ENCODE data around the gene DEFB112. TPM values are rescaled to one million over a fixed set of nuclear protein-coding genes. Genes with fewer than 3 reads are reported as not detected.

The DEFB112 gene
- total RNA-seq, 4 donors from 2014 or later = not detected

DNA sequence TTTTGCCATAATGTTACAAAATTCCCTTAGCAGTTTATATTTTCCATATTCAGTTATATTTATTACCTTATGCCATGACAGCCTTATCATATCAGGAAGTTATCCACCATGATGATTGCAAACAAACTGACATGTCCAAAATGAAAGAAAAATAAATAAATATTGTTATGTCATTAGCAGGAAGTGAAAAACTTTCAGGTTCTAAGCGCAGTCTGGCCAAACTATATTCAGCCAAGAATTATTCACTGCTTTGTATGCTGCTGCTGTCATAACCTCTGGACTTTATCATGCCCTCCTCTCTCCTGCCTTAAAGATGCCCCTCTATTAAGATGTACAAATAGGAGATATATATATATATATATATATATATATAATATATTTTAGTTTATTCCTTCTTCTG is 27.7 kb upstream of the DEFB112 start:
- TF ChIP-seq, protein P1, sequence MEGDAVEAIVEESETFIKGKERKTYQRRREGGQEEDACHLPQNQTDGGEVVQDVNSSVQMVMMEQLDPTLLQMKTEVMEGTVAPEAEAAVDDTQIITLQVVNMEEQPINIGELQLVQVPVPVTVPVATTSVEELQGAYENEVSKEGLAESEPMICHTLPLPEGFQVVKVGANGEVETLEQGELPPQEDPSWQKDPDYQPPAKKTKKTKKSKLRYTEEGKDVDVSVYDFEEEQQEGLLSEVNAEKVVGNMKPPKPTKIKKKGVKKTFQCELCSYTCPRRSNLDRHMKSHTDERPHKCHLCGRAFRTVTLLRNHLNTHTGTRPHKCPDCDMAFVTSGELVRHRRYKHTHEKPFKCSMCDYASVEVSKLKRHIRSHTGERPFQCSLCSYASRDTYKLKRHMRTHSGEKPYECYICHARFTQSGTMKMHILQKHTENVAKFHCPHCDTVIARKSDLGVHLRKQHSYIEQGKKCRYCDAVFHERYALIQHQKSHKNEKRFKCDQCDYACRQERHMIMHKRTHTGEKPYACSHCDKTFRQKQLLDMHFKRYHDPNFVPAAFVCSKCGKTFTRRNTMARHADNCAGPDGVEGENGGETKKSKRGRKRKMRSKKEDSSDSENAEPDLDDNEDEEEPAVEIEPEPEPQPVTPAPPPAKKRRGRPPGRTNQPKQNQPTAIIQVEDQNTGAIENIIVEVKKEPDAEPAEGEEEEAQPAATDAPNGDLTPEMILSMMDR (IDR thresholded peaks at IDR 0.05 in 4 of 5, conservative IDR thresholded peaks at IDR 0.05 in 1 of 5) = no peak
- TF ChIP-seq POLR2A (IDR thresholded peaks at IDR 0.05) = no peak
- no peaks in the 10 kb centered on the region for H3K27me3 ChIP-seq
- ATAC-seq (no peak), DNase-seq (no peak)
- intact Hi-C loops (cut with DNase I; ENCODE audit: low total_unique reads) = no loop called here
- H3K36me3 ChIP-seq = no peaks in the 10 kb centered on the region
- H3K4me1 ChIP-seq = no peaks in the 10 kb centered on the region
- no peaks in the 10 kb centered on the region for H3K9me3 ChIP-seq
- H3K4me3 ChIP-seq = no peak overlapping the region
- no peak overlapping the region for H3K27ac ChIP-seq
- in situ Hi-C loops (cut with MboI; ENCODE audit: low sequenced_read_pairs in 4 of 4) = no loop called here

GRCh38 chr6:50076431-50076830 is 26.7 kb upstream of the DEFB112 start:
- in situ Hi-C loops (cut with MboI; ENCODE audit: low sequenced_read_pairs in 4 of 4) = no loop called here
- no peak for TF ChIP-seq POLR2A (IDR thresholded peaks at IDR 0.05)
- TF ChIP-seq, protein P1 (IDR thresholded peaks at IDR 0.05 in 4 of 5, conservative IDR thresholded peaks at IDR 0.05 in 1 of 5) = no peak
- Histone ChIP-seq H3K4me3 (no peak overlapping the region), H3K27ac (no peak overlapping the region), H3K9me3 (no peaks in the 10 kb centered on the region), H3K36me3 (no peaks in the 10 kb centered on the region), H3K4me1 (no peaks in the 10 kb centered on the region), H3K27me3 (no peaks in the 10 kb centered on the region)
- DNase-seq = no peak
- no peak for ATAC-seq
- intact Hi-C loops (cut with DNase I; ENCODE audit: low total_unique reads) = no loop called here

GRCh38 chr6:50071921-50072320 is 22.2 kb upstream of the DEFB112 start:
- no peak overlapping the region for H3K27ac ChIP-seq
- H3K4me3 ChIP-seq = no peak overlapping the region
- H3K36me3 ChIP-seq = no peaks in the 10 kb centered on the region
- in situ Hi-C loops (cut with MboI; ENCODE audit: low sequenced_read_pairs in 4 of 4) (no loop called here), intact Hi-C loops (cut with DNase I; ENCODE audit: low total_unique reads) (no loop called here)
- no peaks in the 10 kb centered on the region for H3K27me3 ChIP-seq
- ATAC-seq (no peak), DNase-seq (no peak)
- no peaks in the 10 kb centered on the region for H3K4me1 ChIP-seq
- TF ChIP-seq, protein P1 (IDR thresholded peaks at IDR 0.05 in 4 of 5, conservative IDR thresholded peaks at IDR 0.05 in 1 of 5) = no peak
- TF ChIP-seq POLR2A (IDR thresholded peaks at IDR 0.05) = no peak
- no peaks in the 10 kb centered on the region for H3K9me3 ChIP-seq

DNA sequence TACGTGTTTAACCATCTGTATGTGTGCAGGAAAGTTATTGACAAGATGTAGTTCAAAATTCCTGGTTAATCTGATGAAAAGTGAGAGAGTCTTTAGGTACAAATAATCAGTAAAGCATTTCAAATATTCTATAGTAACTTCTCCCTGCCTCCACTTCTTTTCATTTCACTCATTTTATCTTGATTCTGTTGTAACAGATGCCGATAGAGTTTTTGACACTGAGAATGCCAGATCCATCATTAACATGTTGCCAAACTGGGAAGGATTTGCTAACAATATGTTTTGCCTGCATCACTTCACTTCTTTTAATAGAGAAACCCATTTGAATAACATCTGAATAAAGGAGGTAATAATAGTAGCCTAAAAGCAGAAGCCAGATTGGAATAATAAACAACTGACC is 20.4 kb upstream of the DEFB112 start:
- Histone ChIP-seq H3K36me3 (no peaks in the 10 kb centered on the region), H3K9me3 (no peaks in the 10 kb centered on the region), H3K27ac (no peak overlapping the region), H3K27me3 (no peaks in the 10 kb centered on the region), H3K4me3 (no peak overlapping the region), H3K4me1 (no peaks in the 10 kb centered on the region)
- DNase-seq = no peak
- intact Hi-C loops (cut with DNase I; ENCODE audit: low total_unique reads) = no loop called here
- in situ Hi-C loops (cut with MboI; ENCODE audit: low sequenced_read_pairs in 4 of 4) = no loop called here
- ATAC-seq = no peak
- no peak for TF ChIP-seq POLR2A (IDR thresholded peaks at IDR 0.05)
- TF ChIP-seq, protein P1 (IDR thresholded peaks at IDR 0.05 in 4 of 5, conservative IDR thresholded peaks at IDR 0.05 in 1 of 5) = no peak

- Histone ChIP-seq H3K27ac (no peak overlapping the region), H3K4me3 (no peak overlapping the region), H3K9me3 (no peaks in the 10 kb centered on the region), H3K27me3 (no peaks in the 10 kb centered on the region), H3K36me3 (no peaks in the 10 kb centered on the region), H3K4me1 (no peaks in the 10 kb centered on the region)
- in situ Hi-C loops (cut with MboI; ENCODE audit: low sequenced_read_pairs in 4 of 4) = no loop called here
- intact Hi-C loops (cut with DNase I; ENCODE audit: low total_unique reads) = no loop called here
- no peak for ATAC-seq
- no peak for TF ChIP-seq POLR2A (IDR thresholded peaks at IDR 0.05)
- TF ChIP-seq, protein P1 (IDR thresholded peaks at IDR 0.05 in 4 of 5, conservative IDR thresholded peaks at IDR 0.05 in 1 of 5) = no peak
- no peak for DNase-seq
Observed at GRCh38 chr6:50062051-50062450, 12.3 kb upstream of the DEFB112 start.

Data from gastrocnemius medialis (tissue), 4 donors.